ENCODE results near the gene CMTM2.
A peak's percentile ranks its signal among the peaks of the same experiment; 100 is the strongest.
"Not testable (repeated sequence)": the region's sequence is repeated elsewhere in the genome, so short reads cannot be mapped to it uniquely, and the experiment has no call there.

Gene CMTM2

DNA sequence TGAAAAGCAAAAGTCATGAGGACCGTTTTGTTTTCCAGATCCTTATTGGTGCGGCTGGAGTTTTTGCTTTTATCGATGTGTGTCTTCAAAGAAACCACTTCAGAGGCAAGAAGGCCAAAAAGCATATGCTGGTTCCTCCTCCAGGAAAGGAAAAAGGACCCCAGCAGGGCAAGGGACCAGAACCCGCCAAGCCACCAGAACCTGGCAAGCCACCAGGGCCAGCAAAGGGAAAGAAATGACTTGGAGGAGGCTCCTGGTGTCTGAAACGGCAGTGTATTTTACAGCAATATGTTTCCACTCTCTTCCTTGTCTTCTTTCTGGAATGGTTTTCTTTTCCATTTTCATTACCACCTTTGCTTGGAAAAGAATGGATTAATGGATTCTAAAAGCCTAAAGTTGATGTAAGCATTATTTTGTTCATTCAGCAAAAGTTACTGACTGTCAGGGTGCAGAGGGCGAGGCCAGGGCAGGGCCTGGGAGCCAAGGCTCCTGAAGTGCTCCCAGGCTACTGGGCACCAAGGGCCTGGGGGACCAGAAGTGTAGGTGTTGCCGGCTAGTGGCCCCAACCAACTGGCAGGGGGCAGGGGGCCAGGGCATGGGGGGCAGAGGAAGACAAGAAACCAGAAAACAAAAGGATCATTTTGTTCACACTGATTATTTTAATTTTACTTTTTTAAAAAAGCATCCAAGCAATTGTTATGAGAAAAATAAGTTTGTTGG, 8.8 kb downstream of the CMTM2 start:
- DNase-seq, result no peak

DNA sequence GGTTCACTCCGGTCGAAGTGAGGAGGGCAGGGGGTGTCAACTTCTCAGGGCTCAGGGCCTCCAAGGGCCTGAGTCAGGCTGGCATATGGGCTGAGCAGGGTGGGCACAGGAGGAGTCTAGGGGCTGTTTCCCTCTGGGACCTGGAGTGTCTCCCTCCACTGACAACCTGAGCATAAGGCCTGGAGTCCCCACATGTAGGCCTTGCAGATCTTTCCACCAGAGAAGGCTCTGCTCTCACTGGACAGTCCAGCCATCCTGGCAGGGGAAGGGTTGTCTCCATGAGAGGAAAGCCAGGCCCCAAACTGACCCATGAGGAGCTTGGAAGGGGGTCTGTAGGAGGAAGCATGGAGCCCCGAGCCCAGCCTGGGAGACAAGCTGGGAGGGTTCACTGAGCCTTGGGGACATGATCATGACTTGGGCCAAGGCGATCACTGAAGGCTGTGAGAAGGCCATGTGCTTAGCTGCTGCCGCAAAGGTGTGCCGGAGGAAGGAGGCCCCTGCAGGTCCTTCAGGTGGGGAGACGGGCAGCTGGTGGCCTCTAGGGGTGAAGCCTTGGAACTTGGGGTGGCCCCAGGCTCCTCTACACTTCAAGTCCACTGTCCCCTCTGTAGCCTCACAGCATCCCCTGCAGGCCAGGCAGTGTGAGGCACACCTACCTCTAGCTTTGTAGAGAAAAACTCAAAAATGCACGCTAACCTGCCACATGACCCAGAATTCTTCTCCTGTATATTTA, 9.9 kb downstream of the CMTM2 start:
- DNase-seq, result peak; percentile 76

DNA sequence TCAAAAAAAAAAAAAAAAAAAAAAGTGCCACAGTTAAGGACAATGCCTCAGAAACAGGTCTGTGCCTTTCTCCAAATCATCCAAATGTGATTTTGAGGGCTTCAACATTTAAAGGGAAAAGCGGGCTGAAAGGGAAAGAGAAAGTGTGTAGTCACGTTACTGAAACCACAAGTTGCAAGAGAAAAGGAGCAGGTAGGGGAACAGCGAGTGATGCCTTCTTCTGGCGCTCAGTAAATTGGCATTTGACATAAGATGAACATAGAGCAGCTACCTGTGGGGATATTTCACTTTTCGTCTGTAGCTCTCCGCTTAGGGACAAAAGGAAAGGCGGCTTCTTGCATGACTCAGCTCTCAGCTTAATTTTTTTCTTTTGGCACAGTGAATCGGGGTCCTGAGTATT, 11.1 kb downstream of the CMTM2 start:
- DNase-seq, result no peak

DNA sequence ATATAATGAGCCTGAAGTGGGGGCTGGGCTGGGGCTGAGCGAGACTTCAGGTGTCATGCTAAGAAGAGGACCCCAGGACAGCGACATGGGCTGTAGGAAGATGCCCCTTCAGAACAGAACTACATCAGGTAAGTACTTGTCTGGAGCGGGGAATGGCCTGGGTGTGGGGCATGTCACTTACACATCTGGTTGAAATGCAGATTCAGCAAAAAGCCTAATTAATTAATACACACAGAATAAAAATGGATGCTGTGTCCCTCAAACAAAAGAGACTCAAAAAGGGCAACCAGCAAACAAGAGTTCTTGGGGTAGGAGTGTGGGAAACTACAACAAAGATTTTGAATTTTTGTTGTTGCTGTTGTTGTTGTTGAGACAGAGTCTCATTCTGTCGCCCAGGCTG, 11.8 kb downstream of the CMTM2 start:
- no peak for DNase-seq

DNA sequence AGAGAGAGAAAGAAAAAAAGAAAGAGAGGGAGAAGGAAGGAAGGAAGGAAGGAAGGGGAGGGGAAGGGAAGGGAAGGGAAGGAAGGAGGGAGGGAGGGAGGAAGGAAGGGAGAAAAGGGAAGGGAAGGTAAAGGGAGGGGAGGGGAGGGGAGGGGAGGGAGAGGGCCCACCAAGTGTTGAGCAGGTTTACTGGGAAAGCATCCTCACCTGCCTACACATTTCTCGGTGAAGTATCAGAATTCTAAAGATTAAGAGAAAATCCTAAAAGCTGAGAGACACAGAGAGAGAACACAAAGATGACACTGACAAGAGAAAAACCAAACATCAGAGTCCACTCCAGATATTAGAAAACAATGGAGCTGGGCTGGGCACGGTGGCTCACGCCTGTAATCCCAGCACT, 13.0 kb downstream of the CMTM2 start:
- no peak for DNase-seq

DNA sequence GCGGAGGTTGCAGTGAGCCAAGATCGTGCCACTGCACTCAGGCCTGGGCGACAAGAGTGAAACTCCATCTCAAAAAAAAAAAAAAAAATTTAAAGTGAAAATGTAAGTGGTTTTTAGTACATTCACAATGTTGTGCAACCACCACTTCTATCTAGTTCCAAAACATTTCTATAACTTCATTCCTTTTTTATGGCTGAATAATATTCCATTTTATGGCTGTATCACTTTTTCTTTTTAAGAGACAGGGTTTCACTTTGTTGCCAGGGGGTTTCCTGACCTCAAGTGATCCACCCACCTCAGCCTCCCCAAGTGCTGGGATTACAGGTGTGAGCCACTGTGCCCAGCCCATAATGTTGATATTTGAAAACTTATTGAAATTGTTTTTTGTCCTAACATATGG, 13.6 kb downstream of the CMTM2 start:
- no peak for DNase-seq

DNA sequence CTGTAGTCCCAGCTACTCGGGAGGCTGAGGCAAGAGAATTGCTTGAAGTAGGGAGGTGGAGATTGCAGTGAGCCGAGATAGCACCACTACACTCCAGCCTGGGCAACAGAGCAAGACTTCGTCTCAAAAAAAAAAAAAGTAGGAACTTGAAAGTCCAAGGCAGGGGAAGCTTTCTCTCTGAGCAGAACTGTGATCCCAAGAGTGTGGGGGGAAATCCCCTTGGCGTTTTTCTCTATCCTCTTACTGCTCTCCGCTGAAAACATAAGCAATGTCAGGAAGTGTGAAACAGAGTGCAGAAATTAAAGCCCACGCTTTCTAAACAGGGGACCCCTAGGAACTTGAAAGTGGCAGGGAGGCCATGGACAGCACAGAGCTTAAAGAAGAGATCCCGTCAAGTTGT, 15.5 kb downstream of the CMTM2 start:
- DNase-seq, result no peak

DNA sequence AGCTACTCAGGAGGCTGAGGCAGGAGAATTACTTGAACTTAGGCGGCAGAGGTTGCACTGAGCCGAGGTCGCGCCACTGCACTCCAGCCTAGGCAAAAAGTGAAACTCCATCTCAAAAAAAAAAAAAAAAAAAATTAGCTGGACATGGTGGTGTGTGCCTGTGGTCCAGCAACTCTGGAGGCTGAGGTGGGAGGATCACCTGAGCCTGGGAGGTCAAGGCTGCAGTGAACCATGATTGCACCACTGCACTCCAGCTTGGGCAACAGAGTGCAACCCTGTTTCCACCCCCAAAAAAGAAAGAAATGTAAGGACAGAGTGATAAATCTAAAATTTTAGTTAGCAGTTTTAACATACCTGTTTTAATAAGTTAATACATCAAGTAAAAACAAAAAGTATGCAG, 17.3 kb downstream of the CMTM2 start:
- DNase-seq, result not testable (repeated sequence)

DNA sequence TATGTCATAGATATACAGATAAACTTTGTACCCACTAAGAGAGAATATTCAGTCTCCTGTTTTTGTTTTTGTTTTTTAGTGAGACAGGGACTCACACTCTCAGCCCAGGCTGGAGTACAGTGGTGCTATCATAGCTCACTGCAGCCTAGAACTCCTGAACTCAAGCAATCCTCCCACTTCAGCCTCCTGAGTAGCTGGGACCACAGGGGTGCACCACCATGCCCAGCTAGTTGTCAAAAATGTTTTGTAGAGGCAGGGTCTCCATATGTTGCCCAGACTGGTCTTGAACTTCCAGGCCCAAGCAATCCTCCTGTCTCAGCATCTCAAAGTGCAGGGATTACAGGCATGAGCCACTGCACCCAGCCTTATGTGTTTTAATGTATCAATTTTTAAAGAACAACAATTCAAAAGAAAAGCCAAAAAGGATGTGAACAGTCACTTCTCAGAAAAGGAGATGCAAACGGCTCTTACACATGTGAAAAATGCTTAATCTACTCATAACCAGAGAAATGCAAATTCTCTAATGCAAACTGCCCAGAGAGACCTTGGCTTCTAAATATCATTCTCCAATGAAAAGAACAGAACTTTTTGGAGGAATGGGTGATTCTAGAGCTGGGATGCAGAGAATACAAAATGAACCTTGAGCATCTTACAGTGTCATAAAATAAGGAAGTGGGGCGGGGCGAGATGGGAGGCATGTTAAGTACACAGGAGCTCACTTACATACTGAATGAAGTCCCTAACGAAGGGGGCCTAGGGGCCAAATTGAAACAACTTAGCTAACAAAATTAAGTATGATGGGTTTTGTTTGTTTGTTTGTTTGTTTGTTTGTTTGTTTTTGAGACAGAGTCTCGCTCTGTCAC, 18.0 kb downstream of the CMTM2 start:
- no peak for DNase-seq

DNA sequence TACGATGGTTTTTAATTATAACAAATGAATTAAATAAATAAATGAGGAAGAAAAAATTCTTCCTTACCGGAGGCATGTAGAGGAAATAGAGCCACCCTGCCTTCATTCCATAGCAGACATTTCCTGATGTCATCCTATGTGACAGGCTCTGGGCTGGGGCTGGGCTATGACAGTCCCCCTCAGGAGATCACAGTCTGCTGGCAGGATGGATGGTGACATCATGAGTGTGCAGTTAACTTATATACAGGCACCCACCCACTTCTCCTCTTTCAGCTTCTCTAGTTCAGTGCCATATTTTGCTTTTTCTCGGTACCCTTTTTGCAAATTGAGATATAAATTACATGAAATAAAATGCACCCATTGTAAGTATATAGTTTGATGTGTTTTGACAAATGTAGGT, 18.8 kb downstream of the CMTM2 start:
- DNase-seq, result no peak

DNA sequence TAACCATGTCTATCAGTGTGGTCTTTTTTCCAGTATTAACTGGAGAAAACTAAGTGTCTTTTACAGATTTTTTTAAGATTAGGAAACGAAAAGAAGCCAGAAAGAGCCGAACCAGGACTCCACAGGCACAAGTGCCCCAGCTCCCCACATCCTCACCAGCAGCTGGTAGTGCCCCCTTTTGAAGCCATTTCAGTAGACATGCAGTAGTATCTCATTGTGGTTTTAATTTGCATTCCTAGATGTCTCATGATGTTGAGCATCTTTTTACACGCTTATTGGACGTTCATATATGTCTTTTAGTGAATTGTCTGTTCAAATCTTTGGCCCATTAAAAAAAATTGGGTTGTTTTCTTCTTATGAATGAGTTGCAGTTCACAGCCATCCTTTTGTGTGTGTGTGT, 20.5 kb downstream of the CMTM2 start:
- no peak for DNase-seq

DNA sequence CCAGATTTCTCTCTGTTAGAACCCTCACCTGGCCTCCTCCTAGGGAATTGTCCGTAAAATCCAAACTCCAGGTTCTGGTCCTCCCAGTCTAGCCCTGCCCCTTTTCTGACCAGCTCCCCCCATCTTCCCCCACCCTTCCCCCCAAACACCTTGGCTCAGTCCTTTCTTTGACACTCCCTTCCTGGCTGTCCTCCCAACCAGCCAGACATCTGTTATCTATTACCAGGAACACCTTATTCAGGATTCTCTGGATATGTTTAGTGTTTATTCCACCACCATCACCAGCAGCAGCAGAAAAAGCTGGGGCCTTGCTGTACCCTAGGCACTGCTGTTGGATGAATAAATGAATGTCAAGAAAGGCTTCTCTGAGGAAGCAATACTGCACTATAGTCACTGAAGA, 21.2 kb downstream of the CMTM2 start:
- no peak for DNase-seq

DNA sequence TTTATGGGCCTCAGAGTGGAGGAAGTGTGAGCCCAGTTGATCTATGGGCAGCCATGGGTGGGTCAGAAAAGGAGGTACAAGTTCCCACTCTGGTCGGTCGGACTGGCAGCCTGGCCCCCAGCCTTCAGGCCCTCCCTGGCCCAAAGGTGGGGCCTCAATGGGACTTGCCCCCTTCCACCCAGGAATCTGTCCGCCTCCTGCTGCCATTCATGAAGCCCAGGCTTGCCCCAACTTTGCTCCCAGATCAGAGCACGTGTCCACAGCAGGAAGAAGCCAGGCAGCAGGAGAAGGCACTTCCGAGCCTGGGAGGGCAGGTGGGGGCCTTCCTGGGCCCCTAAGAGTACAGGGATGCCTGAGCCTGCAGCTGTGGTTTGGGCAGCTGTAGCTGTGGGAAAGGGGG, 22.2 kb downstream of the CMTM2 start:
- no peak for DNase-seq

DNA sequence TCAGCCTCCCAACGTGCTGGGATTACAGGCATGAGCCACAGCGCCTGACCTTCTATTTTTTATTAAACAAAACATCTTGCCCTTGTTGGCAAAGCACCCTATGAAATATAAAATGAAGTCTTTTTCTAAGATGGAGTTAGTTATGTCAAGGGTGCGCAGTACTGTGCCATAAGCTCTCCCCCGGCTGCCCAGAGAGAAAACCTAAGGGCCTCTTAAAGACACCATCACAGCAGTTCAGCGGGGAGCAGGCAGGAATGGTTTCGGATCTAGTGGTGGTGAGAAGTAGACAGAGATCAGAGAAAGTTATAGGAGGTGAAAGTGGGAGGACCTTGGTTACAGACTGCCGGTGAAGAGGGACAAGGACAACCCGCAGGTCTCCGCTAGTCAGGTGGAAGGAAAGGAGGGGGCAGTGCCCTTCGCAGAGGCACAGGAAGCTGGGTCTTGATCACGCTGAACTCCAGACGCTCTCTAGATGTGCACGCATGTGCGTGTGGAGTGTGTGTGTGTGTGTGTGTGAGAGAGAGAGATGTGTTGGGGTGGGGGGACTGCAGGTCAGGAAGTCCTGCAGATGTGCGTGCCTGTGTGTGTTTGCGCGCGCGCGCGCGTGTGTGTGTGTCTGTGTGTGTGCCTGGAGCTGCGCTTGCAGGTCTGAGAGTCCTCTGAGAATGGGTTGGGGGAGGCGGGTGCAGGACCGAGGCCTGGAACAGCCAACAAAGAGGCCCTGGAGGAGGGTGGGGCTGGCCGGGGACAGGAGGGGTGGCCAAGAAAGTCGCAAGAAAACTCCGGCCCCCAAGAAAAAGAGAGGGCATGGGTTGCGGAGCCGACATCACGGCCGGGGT, 24.5 kb downstream of the CMTM2 start:
- DNase-seq, result peak; percentile 84

DNA sequence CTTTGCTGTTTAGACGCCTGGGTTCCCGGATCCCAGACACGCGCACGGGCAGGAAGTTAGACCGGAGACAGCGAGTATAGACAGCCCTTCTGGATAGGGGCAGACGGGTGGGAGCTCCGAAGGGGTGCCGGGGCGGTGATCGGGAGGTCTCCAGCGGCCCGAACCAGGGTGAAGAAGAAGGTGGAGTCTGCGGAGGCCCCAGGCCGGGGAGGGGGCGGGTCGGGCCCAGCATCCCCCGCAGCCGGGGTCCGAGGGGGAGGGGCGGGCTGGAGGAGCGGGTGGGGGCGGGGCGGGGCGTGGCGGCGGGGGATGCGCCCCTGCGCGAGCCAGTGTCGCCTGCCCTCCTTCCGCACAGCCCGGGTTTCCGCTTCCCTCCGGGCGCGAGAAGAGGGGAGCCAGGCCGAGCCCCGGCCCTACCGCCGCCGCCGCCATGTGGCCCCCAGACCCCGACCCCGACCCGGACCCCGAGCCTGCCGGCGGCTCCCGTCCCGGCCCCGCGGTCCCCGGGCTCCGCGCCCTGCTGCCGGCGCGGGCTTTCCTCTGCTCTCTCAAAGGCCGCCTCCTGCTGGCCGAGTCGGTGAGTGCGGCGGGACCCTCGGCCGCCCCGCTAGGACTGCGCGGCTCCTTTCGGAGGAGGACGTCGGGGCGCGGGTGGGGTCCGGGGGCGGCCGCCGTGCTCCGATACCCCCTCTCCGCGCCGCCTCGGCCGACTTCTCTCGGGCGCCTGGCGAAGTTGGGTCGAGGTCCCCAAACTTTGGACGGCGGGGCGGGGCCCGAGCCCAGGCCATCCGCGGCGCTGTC, 25.3 kb downstream of the CMTM2 start, which contains the start of gene CMTM3:
TSS of gene CMTM3 (plus strand) at position 329 of the 801 bp plus-strand sequence. CDS start at position 431, 102 bp downstream.
- DNase-seq, result peak; percentile 93

DNA sequence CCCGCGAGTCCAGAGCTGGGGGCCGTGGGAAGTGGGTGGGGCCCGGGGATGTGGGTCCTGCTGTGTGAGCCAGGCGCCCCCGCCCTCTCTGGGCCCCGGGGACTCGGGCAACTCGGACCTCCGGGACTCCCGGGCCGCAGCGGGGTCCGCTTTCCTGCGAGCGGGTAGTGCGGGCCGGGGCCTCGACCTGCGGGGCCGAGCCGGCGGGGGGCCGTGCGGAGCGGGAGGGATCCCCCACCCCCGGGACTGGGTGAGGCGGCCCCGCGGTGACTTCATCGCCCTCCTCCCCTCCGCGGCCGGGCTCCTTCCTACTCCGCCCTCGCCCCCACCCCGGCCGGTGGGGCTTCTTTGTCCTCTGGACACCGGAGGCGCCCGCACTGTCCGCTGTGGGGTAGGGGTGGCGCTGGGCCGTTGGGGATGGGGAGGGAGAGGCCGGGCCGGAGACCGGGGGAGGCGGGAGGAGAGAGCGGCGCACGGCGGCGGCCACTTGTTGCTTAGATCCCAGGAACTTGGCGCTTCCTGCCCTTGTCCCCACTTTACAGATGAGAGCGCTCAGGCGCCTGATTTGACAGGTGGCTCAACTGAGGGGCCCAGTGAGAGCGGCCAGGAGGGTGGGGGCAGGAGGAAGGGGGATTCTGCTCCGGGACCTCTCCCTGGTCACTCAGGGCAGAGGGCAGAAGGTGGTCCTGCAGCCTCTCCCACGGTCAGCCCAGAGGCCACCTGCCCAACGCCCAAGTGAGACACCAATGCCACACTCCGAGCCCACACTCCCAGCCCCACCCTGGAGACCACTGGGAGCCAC, 26.1 kb downstream of the CMTM2 start:
- DNase-seq, result no peak

DNA sequence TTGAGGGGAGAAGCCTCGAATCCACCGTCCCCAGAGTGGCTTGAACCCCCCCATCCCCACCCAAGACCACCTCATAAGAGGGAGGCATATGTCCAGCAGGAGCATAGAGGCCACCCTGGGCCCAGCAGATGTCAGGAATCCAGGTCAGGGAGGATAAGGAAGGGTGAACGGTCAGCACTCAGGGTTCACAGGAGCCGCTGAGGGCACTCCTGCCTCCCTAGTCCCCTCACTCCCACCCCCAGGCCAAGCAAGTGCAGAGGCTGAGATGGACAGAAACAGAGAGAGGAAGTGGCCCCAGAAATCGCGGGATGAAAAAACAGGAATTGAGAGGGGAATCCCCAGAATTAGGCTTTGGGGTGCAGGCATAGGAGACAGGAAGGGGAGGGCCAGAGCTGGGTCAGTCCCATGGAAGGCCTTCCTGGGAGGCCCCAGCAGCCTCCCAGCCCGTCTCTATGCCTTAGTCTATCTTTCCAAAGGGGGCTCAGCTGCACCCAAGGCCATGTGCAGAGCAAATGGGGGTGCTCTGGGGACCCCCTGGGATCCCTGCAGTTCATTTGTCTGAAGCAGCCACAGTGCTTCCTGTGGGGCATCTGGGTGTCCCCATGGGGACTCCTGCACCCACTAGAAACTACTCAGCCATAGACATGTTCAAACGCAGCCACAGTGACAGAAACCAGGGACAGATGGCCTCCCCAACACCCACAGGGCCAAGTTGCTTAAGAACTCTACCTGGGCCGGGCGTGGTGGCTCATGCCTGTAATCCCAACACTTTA, 26.9 kb downstream of the CMTM2 start:
- no peak for DNase-seq

DNA sequence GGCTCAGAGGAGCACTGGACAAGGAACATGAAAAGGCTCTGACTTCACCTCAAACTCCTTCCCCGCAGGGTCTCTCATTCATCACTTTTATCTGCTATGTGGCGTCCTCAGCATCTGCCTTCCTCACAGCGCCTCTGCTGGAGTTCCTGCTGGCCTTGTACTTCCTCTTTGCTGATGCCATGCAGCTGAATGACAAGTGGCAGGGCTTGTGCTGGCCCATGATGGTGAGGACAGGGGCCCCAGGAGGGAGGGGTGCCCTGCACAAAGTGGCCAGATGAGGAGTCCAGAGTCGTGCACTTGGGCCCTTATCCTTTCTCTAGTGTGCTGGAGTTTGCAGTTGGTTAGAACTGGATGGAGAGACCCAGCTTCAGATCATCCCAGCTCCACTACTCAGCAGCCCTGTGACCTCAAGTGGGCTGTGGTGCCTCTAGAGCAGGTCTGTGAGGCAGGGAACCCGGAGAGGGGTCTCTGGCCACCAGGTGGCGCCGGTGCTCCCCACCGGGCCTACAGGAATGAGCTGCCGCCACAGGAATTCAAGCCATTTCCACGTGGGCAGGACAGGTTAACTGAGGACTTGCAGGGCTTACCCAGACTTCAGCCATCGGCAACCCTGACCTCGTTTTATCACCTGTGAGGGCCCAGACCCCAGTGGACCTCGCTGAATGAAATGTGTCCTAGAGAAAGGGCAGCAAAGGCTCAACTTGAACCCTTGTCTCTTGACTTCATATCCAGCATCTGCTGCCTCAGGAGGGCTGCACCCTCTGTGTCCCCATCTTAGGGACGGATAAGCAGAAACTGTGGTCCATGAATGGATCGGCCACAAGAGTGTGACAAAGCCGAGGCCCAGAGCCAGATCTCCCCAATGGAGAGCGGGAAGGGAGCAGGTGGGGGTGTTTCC, 29.2 kb downstream of the CMTM2 start:
- peak; percentile 95 for DNase-seq

DNA sequence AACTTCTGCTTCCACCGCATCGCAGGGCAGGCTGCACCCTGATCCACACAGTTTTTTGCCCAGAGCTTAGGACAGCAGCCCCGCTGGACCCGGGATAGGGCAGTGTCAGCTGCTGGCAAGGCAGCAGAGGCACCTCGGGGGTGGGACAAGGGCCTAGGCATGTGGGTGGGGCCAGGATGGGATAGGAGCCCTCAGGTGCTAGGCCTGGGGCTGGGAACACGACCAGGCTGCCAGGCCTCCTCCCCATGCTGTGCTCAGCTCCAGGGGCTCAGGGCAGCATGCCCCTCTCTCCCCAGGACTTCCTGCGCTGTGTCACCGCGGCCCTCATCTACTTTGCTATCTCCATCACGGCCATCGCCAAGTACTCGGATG, 29.9 kb downstream of the CMTM2 start:
- no peak for DNase-seq
